SK-N-SH (cell line): ENCODE data around the gene RFX2. TPM values are rescaled to one million over a fixed set of nuclear protein-coding genes. Genes with fewer than 3 reads are reported as not detected.

Source experiments
- CTCF ChIA-PET: fragments of 300-600, 350-600 bp; formaldehyde crosslinking; extraction: SDS; loops from one replicate; lab custom pipeline; 2021; lab: Yijun Ruan, JAX
- POLR2A ChIA-PET: fragments of 350-600 bp; sonication (Branson Sonifier 250); formaldehyde crosslinking; extraction: SDS; loops from one replicate; lab custom pipeline; 2020; ENCODE audit warnings: antibody characterized with exemption, inconsistent platforms; lab: Yijun Ruan, JAX
- DNase-seq: peaks from one replicate; pipeline ENCODE4 v3.0.0; 2012
- H2AFZ ChIP-seq: fragments of 200-600 bp; sonication (generic); 2 replicates; pipeline ENCODE4 v1.8.1; 2016; ENCODE audit warnings: antibody characterized with exemption, mild to moderate bottlenecking, low read depth
- H3F3A ChIP-seq: fragments of 200-600 bp; sonication (generic); replicated peaks from 2 replicates; pipeline ENCODE3; 2016; ENCODE audit warnings: antibody characterized with exemption, mild to moderate bottlenecking; ENCODE audit not compliant: insufficient read depth
- H3K27ac ChIP-seq, 2 experiments: fragments of 200-500 bp in 1 of 2; fragments of 200-600 bp in 1 of 2; sonication (Bioruptor generic) in 1 of 2; sonication (generic), shearing (Covaris generic) in 1 of 2; 2 replicates each; pipeline versions ENCODE4 v1.5.1 to v1.6.1; 2014 to 2016; ENCODE audit warnings: low read depth in 2 of 2, inconsistent platforms in 1 of 2, low read length in 1 of 2, mild to moderate bottlenecking in 1 of 2, mixed read lengths in 1 of 2
- H3K27me3 ChIP-seq: fragments of 200-600 bp; sonication (generic), shearing (Covaris generic); 2 replicates; pipeline ENCODE4 v1.6.1; 2016; ENCODE audit warnings: mixed run types; ENCODE audit not compliant: insufficient read depth
- H3K36me3 ChIP-seq, 2 experiments: fragments of 200-500 bp in 1 of 2; fragments of 200-600 bp in 1 of 2; sonication (Bioruptor generic) in 1 of 2; sonication (generic) in 1 of 2; replicated peaks in 1 of 2; 2 replicates each; pipeline versions ENCODE3 to v1.5.1; 2014 to 2016; ENCODE audit warnings: low read length in 1 of 2, mild to moderate bottlenecking in 1 of 2; ENCODE audit not compliant: insufficient read depth in 2 of 2, control insufficient read depth in 1 of 2
- H3K4me1 ChIP-seq, 2 experiments: fragments of 200-500 bp in 1 of 2; fragments of 200-600 bp in 1 of 2; sonication (Bioruptor generic) in 1 of 2; sonication (generic), shearing (Covaris generic) in 1 of 2; 2 replicates each; pipeline versions ENCODE4 v1.5.1 to v1.6.1; 2014 to 2016; ENCODE audit warnings: low read depth in 1 of 2, low read length in 1 of 2, mixed run types in 1 of 2; ENCODE audit not compliant: insufficient read depth in 2 of 2, control insufficient read depth in 1 of 2
- H3K4me2 ChIP-seq: fragments of 200-600 bp; sonication (generic), shearing (Covaris generic); 2 replicates; pipeline ENCODE4 v1.6.1; 2017; ENCODE audit warnings: mixed run types
- H3K4me3 ChIP-seq, 2 experiments: fragments of 200-500 bp in 1 of 2; fragments of 200-600 bp in 1 of 2; sonication (Bioruptor generic) in 1 of 2; sonication (generic), shearing (Covaris generic) in 1 of 2; 2 replicates each; pipeline versions ENCODE4 v1.5.1 to v1.8.1; 2014 to 2016; ENCODE audit warnings: low read depth in 2 of 2, inconsistent platforms in 1 of 2, low read length in 1 of 2, mild to moderate bottlenecking in 1 of 2, mixed read lengths in 1 of 2, moderate library complexity in 1 of 2
- H3K79me2 ChIP-seq: fragments of 200-600 bp; sonication (generic); 2 replicates; pipeline ENCODE4 v1.8.1; 2017; ENCODE audit warnings: mild to moderate bottlenecking; ENCODE audit not compliant: insufficient read depth
- H3K9ac ChIP-seq: fragments of 200-600 bp; sonication (generic); 2 replicates; pipeline ENCODE4 v1.6.1; 2017; ENCODE audit warnings: mixed run types
- H3K9me2 ChIP-seq: fragments of 200-600 bp; sonication (generic); 2 replicates; pipeline ENCODE4 v1.6.1; 2017; ENCODE audit warnings: mixed run types
- H3K9me3 ChIP-seq: fragments of 200-600 bp; sonication (generic); 2 replicates; pipeline ENCODE4 v1.6.1; 2017; ENCODE audit warnings: mixed run types, mild to moderate bottlenecking, moderate library complexity
- H4K20me1 ChIP-seq: fragments of 200-600 bp; sonication (generic); 2 replicates; pipeline ENCODE4 v1.6.1; 2017; ENCODE audit warnings: mild to moderate bottlenecking, mixed run types; ENCODE audit not compliant: insufficient read depth
- ELF1 ChIP-seq: IDR thresholded peaks from 2 replicates; pipeline ENCODE4 v1.4.0; 2012
- EZH2phosphoT487 ChIP-seq: fragments of 200-600 bp; sonication (generic); IDR thresholded peaks from 2 replicates; pipeline ENCODE4 v1.6.1; 2017; ENCODE audit warnings: low read depth, mixed run types, mild to moderate bottlenecking, antibody characterized with exemption, moderate library complexity, borderline replicate concordance
- FOXM1 ChIP-seq: IDR thresholded peaks from 2 replicates; pipeline ENCODE4 v1.4.0; 2012; ENCODE audit warnings: low read depth, mild to moderate bottlenecking
- GABPA ChIP-seq: IDR thresholded peaks from 2 replicates; pipeline ENCODE4 v1.4.0; 2012; ENCODE audit warnings: low read depth, mild to moderate bottlenecking
- MEF2A ChIP-seq: IDR thresholded peaks from 2 replicates; pipeline ENCODE4 v1.4.0; 2012; ENCODE audit warnings: low read depth, borderline replicate concordance
- NFIC ChIP-seq: IDR thresholded peaks from 2 replicates; pipeline ENCODE4 v1.4.0; 2012; ENCODE audit warnings: borderline replicate concordance
- POLR2AphosphoS5 ChIP-seq: IDR thresholded peaks from 2 replicates; pipeline ENCODE4 v1.6.1; 2012; ENCODE audit warnings: low read depth, low read length
- RCOR1 ChIP-seq: fragments of 150-350 bp; IDR thresholded peaks from 2 replicates; pipeline ENCODE4 v1.6.1; 2017; ENCODE audit warnings: antibody characterized with exemption, low read length
- RFX5 ChIP-seq: IDR thresholded peaks from 2 replicates; pipeline ENCODE4 v1.6.1; 2012; ENCODE audit warnings: mild to moderate bottlenecking, improper control_type of control experiment, low read length
- TAF1 ChIP-seq: IDR thresholded peaks from 2 replicates; pipeline ENCODE4 v1.6.1; 2012; ENCODE audit warnings: low read depth, mild to moderate bottlenecking, low read length, moderate library complexity, borderline replicate concordance
- TCF12 ChIP-seq: IDR thresholded peaks from 2 replicates; pipeline ENCODE4 v1.4.0; 2012
- YY1 ChIP-seq: IDR thresholded peaks from 2 replicates; pipeline ENCODE4 v1.4.0; 2012; ENCODE audit warnings: low read depth, mild to moderate bottlenecking
- WGBS: methylation state at CpG from one replicate; pipeline ENCODE4 v1.1.6; 2017; ENCODE audit warnings: low lambda C conversion rate; 5-methylcytosine and 5-hydroxymethylcytosine counted together
- polyA plus RNA-seq, 3 experiments: library from polyadenylated mRNA; depleted of rRNA; stranded (reverse); fragments of >200 nt; gene quantifications; 2 replicates each; pipeline ENCODE4 v1.2.3, GENCODE V29; 2012
- TF ChIP-seq, protein P1 (sequence below): IDR thresholded peaks from 2 replicates; pipeline ENCODE4 v1.6.1; 2012; ENCODE audit warnings: mild to moderate bottlenecking, low read depth, low read length, moderate library complexity
- TF ChIP-seq, protein P2 (sequence below): IDR thresholded peaks from 2 replicates; pipeline ENCODE4 v1.4.0; 2012; ENCODE audit warnings: low read depth, borderline replicate concordance
- TF ChIP-seq, protein P3 (sequence below): fragments of 150-350 bp; IDR thresholded peaks from 2 replicates; pipeline ENCODE4 v1.6.1; 2016; ENCODE audit warnings: mild to moderate bottlenecking, low read depth, low read length
- TF ChIP-seq, protein P4 (sequence below): IDR thresholded peaks from 2 replicates; pipeline ENCODE4 v1.4.0; 2012; ENCODE audit warnings: low read depth

Gene RFX2
- polyA plus RNA-seq, 1 of the 3 experiments (the other 2 are of a cell fraction), result 12.6 TPM

DNA sequence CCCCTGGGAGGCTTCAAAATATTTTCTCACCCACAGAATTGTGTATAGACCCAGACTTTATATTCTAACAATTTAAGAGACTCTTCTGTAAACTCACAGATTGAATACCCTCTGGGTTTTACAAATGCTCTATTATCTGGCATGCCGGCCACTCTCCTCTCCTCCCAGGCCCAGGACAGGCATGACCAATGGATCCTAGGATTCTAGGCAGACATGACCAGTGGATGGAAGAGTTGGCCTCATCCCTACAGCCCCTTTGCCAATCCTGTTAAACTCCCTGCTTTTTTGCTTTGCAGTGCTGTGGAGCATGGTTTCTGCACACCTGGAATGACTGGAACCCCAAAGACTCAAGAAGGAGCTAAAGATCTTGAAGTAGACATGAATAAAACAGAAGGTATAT is 30.9 kb upstream of the RFX2 start:
- Histone ChIP-seq H3K9me3 (no peaks in the 10 kb centered on the region), H3F3A (no peaks in the 10 kb centered on the region), H4K20me1 (no peaks in the 10 kb centered on the region), H3K36me3 (no peaks in the 10 kb centered on the region), H3K4me1 (no peaks in the 10 kb centered on the region), H3K4me2 (no peak overlapping the region), H3K27ac (no peak overlapping the region), H3K9me2 (no peaks in the 10 kb centered on the region), H3K27me3 (no peaks in the 10 kb centered on the region), H2AFZ (no peak overlapping the region), H3K79me2 (no peaks in the 10 kb centered on the region), H3K4me3 (no peak overlapping the region), H3K9ac (no peak overlapping the region)
- ChIA-PET CTCF (interaction anchor here (1.0 to 1.3 kb wide), 3 partner anchors 93 to 119 kb away, joined by 3 to 6 read pairs (median 3); no protein-coding TSS in a partner anchor), POLR2A (no interaction called here)
- WGBS, result 21% methylated on average over 1 of the region's 1 CpG
- TF ChIP-seq, protein P1, sequence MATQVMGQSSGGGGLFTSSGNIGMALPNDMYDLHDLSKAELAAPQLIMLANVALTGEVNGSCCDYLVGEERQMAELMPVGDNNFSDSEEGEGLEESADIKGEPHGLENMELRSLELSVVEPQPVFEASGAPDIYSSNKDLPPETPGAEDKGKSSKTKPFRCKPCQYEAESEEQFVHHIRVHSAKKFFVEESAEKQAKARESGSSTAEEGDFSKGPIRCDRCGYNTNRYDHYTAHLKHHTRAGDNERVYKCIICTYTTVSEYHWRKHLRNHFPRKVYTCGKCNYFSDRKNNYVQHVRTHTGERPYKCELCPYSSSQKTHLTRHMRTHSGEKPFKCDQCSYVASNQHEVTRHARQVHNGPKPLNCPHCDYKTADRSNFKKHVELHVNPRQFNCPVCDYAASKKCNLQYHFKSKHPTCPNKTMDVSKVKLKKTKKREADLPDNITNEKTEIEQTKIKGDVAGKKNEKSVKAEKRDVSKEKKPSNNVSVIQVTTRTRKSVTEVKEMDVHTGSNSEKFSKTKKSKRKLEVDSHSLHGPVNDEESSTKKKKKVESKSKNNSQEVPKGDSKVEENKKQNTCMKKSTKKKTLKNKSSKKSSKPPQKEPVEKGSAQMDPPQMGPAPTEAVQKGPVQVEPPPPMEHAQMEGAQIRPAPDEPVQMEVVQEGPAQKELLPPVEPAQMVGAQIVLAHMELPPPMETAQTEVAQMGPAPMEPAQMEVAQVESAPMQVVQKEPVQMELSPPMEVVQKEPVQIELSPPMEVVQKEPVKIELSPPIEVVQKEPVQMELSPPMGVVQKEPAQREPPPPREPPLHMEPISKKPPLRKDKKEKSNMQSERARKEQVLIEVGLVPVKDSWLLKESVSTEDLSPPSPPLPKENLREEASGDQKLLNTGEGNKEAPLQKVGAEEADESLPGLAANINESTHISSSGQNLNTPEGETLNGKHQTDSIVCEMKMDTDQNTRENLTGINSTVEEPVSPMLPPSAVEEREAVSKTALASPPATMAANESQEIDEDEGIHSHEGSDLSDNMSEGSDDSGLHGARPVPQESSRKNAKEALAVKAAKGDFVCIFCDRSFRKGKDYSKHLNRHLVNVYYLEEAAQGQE, result no peak
- TF ChIP-seq, protein P2, sequence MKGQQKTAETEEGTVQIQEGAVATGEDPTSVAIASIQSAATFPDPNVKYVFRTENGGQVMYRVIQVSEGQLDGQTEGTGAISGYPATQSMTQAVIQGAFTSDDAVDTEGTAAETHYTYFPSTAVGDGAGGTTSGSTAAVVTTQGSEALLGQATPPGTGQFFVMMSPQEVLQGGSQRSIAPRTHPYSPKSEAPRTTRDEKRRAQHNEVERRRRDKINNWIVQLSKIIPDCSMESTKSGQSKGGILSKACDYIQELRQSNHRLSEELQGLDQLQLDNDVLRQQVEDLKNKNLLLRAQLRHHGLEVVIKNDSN, result no peak
- TF ChIP-seq, protein P3, sequence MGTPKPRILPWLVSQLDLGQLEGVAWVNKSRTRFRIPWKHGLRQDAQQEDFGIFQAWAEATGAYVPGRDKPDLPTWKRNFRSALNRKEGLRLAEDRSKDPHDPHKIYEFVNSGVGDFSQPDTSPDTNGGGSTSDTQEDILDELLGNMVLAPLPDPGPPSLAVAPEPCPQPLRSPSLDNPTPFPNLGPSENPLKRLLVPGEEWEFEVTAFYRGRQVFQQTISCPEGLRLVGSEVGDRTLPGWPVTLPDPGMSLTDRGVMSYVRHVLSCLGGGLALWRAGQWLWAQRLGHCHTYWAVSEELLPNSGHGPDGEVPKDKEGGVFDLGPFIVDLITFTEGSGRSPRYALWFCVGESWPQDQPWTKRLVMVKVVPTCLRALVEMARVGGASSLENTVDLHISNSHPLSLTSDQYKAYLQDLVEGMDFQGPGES, result no peak
- TF ChIP-seq, protein P4, sequence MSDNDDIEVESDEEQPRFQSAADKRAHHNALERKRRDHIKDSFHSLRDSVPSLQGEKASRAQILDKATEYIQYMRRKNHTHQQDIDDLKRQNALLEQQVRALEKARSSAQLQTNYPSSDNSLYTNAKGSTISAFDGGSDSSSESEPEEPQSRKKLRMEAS, result no peak
- TF ChIP-seq RFX5, result no peak
- no peak for TF ChIP-seq ELF1
- TF ChIP-seq TAF1, result no peak
- no peak for TF ChIP-seq POLR2AphosphoS5
- TF ChIP-seq YY1, result no peak
- TF ChIP-seq TCF12, result no peak
- no peak for TF ChIP-seq FOXM1
- no peak for TF ChIP-seq NFIC
- no peak for TF ChIP-seq MEF2A
- TF ChIP-seq RCOR1, result no peak
- no peak for TF ChIP-seq GABPA
- TF ChIP-seq EZH2phosphoT487, result no peak
- no peak for DNase-seq
